Skin epidermis (tissue), 12 donors: ENCODE results near the gene THBS1.
A peak's percentile ranks its signal among the peaks of the same experiment; 100 is the strongest.

ENCODE experiments used
- H3K27ac ChIP-seq, 21 experiments: fragments of 200-600 bp; sonication (generic) in 11 of 21; one replicate each; pipeline ENCODE4 v1.5.0; 2020; ENCODE audit warnings: mild to moderate bottlenecking in 3 of 21, inconsistent platforms in 2 of 21, moderate library complexity in 2 of 21
- H3K4me3 ChIP-seq, 7 experiments: fragments of 200-600 bp; sonication (generic) in 2 of 7; one replicate each; pipeline ENCODE4 v1.5.0; 2020; ENCODE audit warnings: inconsistent platforms in 2 of 7, mild to moderate bottlenecking in 2 of 7, moderate library complexity in 1 of 7

Gene THBS1

DNA sequence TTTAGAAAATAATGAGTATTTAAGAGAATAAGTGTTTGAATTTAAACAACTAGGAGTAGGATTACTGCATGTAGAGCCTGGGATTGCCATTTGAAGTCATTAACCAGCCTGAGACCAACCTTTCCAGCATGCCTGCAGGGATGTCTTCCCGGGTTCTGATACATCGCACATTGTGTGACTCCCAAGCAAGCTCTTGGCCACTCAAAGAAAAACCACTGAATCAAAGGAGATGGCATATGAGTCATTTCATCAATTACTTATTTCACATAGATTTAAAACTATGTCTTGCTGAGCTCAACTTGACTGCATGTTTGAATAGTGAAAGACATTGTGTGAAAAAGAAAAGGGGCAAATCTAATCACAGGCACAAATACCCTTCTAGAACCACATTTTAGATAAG is 15.0 kb upstream of the THBS1 start:
- Histone ChIP-seq H3K27ac (no peak overlapping the region), H3K4me3 (no peak overlapping the region)

- Histone ChIP-seq H3K27ac (peak overlapping the region in 4 of 21 experiments; percentile 13 to 67 (median 50)), H3K4me3 (no peak overlapping the region)
Observed at GRCh38 chr15:39573287-39573686, 7.6 kb upstream of the THBS1 start.

DNA sequence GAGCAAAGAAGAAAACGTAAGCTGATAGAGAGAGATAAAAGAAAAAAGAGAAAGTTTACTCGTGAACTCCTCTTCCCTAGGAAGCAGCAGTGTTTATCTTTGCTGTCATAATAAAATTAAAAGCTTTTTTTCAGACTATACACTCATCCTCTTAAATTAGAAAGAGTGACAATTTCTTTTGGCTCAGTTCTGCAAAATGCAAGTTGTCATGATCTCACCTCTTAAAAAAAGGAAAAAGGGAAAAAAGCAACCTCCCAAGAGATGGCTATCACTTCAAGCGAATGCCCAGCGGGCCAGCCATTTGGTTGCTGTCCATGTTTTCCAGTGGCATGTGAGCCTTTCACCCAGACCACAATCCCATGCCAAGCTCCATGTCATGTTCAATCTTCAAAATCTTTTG is 7.0 kb upstream of the THBS1 start:
- Histone ChIP-seq H3K4me3 (no peak overlapping the region), H3K27ac (peak overlapping the region in 3 of 21 experiments; percentile 39 to 67 (median 62))

DNA sequence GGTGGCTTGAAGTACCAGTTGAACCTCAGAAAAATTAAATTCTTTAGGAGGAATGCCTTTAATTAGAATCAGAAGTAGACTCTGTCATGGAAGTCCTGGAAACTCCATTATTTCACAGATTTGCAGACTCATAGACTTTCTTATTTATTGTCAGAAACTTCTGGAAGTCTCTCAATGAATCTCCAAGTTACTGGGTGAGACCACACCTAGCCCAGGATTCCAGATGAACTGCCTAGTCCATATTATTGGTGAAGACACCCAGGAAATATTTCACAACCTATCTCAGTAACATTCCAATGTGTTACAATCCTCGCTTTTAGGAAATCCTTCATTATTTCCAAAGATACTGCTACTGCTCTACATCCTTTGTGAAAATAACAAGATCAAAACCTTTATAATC is 6.5 kb upstream of the THBS1 start:
- no peak overlapping the region for H3K4me3 ChIP-seq
- peak overlapping the region in 2 of 21 experiments; percentile 62 to 67 for H3K27ac ChIP-seq

- no peak overlapping the region for H3K4me3 ChIP-seq
- peak overlapping the region in 1 of 21 experiments; percentile 33 for H3K27ac ChIP-seq
Observed at GRCh38 chr15:39575180-39575579, 5.7 kb upstream of the THBS1 start.

- Histone ChIP-seq H3K27ac (peak overlapping the region in 14 of 21 experiments; percentile 11 to 98 (median 91)), H3K4me3 (peak overlapping the region in 4 of 7 experiments; percentile 38 to 59 (median 56))
Observed at GRCh38 chr15:39578851-39579486, 1.9 kb upstream of the THBS1 start.

- peak overlapping the region in 19 of 21 experiments; percentile 28 to 98 (median 89) for H3K27ac ChIP-seq
- H3K4me3 ChIP-seq, result peak overlapping the region; percentile 36 to 65 (median 55)
Observed at GRCh38 chr15:39579487-39580116, 1.3 kb upstream of the THBS1 start.

- peak overlapping the region; percentile 28 to 98 (median 89) for H3K27ac ChIP-seq
Observed at GRCh38 chr15:39580117-39580484, 778 bp upstream of the THBS1 start.

DNA sequence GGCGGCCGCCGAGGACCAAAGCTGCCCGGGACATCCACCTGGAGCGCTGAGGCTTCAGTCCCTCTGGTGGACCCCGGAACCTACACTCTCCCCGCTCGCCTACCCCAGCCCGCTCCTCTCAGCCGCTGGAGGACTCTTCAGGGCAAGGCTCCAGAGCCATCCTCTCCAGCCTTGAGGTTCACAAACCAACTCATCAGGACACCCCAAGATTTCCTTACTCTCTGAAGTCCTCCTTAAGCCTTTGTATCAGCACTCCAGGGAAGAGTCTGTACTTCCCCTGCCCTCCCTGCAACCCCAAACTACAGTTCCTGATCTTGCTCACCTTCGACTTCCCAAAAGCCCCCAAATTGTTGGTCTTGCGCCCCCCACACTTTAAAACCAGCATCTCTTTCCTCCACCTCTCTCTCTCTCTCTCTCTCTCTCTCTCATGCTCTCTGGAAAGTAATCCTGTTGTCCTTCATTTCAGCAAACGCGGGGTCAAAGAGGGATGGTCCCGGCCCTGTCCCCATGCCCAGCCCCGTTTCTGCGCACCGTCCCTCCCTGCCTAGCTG is 438 bp downstream of the THBS1 start:
- Histone ChIP-seq H3K27ac (peak overlapping the region; percentile 28 to 98 (median 89)), H3K4me3 (peak overlapping the region; percentile 36 to 65 (median 55))

More at GRCh38 chr15:39580117-39580484, 778 bp upstream of the THBS1 start:
- H3K4me3 ChIP-seq, result peak overlapping the region; percentile 36 to 65 (median 55)

DNA sequence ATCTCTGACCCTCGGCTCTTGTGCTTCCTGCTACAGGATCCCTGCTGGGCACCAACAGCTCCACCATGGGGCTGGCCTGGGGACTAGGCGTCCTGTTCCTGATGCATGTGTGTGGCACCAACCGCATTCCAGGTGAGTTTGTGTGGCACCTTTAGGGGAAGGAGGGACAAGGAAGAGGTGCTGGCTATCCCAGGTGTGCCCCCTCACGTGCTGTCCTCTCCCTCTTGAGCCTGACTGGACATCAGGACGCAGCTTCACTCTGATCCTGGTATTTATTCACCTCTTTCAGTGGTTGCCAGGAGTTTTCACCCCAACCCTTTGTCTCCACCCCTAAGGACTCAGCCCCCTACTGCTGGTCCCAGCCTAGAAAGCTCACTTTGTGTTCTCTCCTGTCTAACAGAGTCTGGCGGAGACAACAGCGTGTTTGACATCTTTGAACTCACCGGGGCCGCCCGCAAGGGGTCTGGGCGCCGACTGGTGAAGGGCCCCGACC is 960 bp downstream of the THBS1 start:
- peak overlapping the region in 19 of 21 experiments; percentile 28 to 98 (median 89) for H3K27ac ChIP-seq
- peak overlapping the region; percentile 36 to 65 (median 55) for H3K4me3 ChIP-seq

DNA sequence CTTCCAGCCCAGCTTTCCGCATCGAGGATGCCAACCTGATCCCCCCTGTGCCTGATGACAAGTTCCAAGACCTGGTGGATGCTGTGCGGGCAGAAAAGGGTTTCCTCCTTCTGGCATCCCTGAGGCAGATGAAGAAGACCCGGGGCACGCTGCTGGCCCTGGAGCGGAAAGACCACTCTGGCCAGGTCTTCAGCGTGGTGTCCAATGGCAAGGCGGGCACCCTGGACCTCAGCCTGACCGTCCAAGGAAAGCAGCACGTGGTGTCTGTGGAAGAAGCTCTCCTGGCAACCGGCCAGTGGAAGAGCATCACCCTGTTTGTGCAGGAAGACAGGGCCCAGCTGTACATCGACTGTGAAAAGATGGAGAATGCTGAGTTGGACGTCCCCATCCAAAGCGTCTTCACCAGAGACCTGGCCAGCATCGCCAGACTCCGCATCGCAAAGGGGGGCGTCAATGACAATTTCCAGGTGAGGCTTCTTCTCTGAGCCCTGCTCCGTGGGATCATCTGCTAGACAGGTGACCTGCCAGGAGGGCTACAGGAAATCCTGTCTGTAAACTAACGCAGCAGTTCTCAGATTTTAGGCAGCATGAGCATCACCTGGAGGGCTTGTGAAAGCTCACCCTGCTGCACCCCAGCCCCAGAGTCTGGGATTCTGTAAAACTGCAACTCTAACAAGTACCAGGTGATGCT is 1.6 kb downstream of the THBS1 start:
- H3K27ac ChIP-seq, result peak overlapping the region in 12 of 21 experiments; percentile 87 to 98 (median 91)
- peak overlapping the region; percentile 36 to 65 (median 55) for H3K4me3 ChIP-seq

- peak overlapping the region in 7 of 21 experiments; percentile 11 to 98 (median 92) for H3K27ac ChIP-seq
- peak overlapping the region; percentile 10 to 65 (median 55) for H3K4me3 ChIP-seq
Observed at GRCh38 chr15:39582977-39583595, 2.2 kb downstream of the THBS1 start.

GRCh38 chr15:39583596-39584265 is 2.9 kb downstream of the THBS1 start:
- H3K27ac ChIP-seq, result peak overlapping the region in 6 of 21 experiments; percentile 88 to 98 (median 92)

DNA sequence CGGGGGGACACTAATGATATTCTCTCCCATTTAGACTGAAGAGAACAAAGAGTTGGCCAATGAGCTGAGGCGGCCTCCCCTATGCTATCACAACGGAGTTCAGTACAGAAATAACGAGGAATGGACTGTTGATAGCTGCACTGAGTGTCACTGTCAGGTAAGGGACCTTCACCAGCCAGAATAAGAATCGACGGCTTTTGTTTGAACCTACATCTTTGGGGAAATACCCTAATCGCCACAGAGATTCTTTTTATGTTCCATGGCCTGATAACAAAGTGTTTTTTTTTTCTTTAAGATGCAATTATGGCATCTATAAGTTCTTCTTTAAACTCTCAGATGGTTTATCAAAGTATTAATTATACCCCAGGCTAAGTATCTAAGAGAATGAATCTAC is 3.4 kb downstream of the THBS1 start:
- Histone ChIP-seq H3K4me3 (peak overlapping the region in 3 of 7 experiments; percentile 50 to 65 (median 59)), H3K27ac (peak overlapping the region in 2 of 21 experiments; percentile 92 to 98)

More at GRCh38 chr15:39583596-39584265, 2.9 kb downstream of the THBS1 start:
- peak overlapping the region in 5 of 7 experiments; percentile 1 to 65 (median 58) for H3K4me3 ChIP-seq

- Histone ChIP-seq H3K4me3 (peak overlapping the region in 1 of 7 experiments; percentile 5), H3K27ac (peak overlapping the region in 2 of 21 experiments; percentile 8 to 92)
Observed at GRCh38 chr15:39584662-39585388, 3.9 kb downstream of the THBS1 start.

DNA sequence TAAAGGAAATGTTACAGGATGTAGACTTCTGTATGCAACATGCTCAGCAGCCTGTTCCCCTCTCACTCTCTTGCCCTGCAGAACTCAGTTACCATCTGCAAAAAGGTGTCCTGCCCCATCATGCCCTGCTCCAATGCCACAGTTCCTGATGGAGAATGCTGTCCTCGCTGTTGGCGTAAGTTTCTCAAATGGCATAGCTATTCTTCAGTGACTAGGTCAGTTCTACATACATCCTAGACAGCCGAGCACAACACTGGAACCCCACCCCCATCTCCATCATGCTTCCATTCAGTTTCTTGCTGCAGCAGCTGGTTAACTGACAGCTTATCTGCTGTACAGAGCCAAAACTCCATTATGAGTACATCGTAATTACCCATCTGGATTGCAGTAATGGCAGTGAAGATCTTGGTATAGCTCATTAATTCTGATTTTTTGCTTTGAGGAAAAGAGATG is 4.5 kb downstream of the THBS1 start:
- H3K4me3 ChIP-seq, result no peak overlapping the region
- H3K27ac ChIP-seq, result peak overlapping the region in 1 of 21 experiments; percentile 8

DNA sequence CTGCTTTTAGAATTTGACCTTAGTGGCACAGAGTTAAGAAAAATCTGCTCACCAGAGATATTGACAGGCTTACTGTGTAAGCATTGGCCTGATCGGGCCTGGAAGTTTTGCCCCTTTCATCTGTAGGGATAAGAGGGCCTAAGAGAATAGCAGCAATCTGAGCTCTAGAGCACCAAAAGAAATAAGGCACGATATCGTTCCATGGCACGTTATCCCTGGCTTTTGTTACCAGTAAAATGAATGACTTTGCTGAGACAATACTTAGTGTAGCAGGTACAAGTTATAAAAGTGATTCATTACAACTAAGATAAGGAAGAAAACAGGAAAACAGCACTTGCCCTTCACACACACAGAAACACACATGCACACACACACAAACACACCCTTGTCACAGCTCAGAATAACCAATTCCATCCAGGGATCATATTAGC is 5.0 kb downstream of the THBS1 start:
- H3K27ac ChIP-seq, result peak overlapping the region in 1 of 21 experiments; percentile 12
- no peak overlapping the region for H3K4me3 ChIP-seq
